Liver (tissue), 9 donors: ENCODE measurements around the gene ABHD12. TPM values are rescaled to one million over a fixed set of nuclear protein-coding genes. Genes with fewer than 3 reads are reported as not detected.

ENCODE experiments used
- DNase-seq: peaks from one replicate; pipeline ENCODE4 v3.0.0-alpha.2; 2017; ENCODE audit warnings: low spot score
- H3K27ac ChIP-seq, 2 donors: one replicate each; pipeline ENCODE4 v1.7.0; 2013; ENCODE audit warnings: inconsistent platforms in 2 of 2, low read length in 2 of 2, control low read depth in 1 of 2, low read depth in 1 of 2, mild to moderate bottlenecking in 1 of 2
- H3K27me3 ChIP-seq, 4 donors: one replicate each; pipeline versions ENCODE4 v1.6.1 to v1.7.0; 2013; ENCODE audit warnings: low read length in 3 of 4, inconsistent platforms in 1 of 4, mild to moderate bottlenecking in 1 of 4, moderate library complexity in 1 of 4; ENCODE audit not compliant: control insufficient read depth in 4 of 4, insufficient read depth in 4 of 4
- H3K36me3 ChIP-seq, 4 donors: one replicate each; pipeline versions ENCODE4 v1.6.1 to v1.7.0; 2013; ENCODE audit warnings: low read length in 3 of 4, mild to moderate bottlenecking in 3 of 4, low read depth in 1 of 4, moderate library complexity in 1 of 4; ENCODE audit not compliant: control insufficient read depth in 4 of 4, insufficient read depth in 3 of 4
- H3K4me1 ChIP-seq, 4 donors: one replicate each; pipeline versions ENCODE4 v1.6.1 to v1.7.0; 2013; ENCODE audit warnings: low read length in 3 of 4, mild to moderate bottlenecking in 3 of 4, moderate library complexity in 1 of 4; ENCODE audit not compliant: control insufficient read depth in 4 of 4, insufficient read depth in 4 of 4
- H3K4me3 ChIP-seq, 3 donors: one replicate each; pipeline versions ENCODE4 v1.6.1 to v1.7.0; 2013; ENCODE audit warnings: low read length in 3 of 3, control low read depth in 1 of 3, low read depth in 1 of 3, mild to moderate bottlenecking in 1 of 3
- H3K9ac ChIP-seq, 2 donors: one replicate each; pipeline ENCODE4 v1.7.0; 2013; ENCODE audit warnings: low read length in 2 of 2, mild to moderate bottlenecking in 2 of 2, moderate library complexity in 2 of 2, control low read depth in 1 of 2, low read depth in 1 of 2
- H3K9me3 ChIP-seq, 4 donors: one replicate each; pipeline versions ENCODE4 v1.6.1 to v1.7.0; 2013; ENCODE audit warnings: low read length in 3 of 4; ENCODE audit not compliant: control insufficient read depth in 4 of 4
- FOXA2 ChIP-seq: IDR thresholded peaks from 2 replicates; pipeline ENCODE4 v1.6.1; 2016; ENCODE audit warnings: antibody characterized with exemption
- HNF4A ChIP-seq, 2 donors: conservative IDR thresholded peaks; 2 replicates each; pipeline ENCODE4 v1.6.1; 2016; ENCODE audit warnings: antibody characterized with exemption in 2 of 2, mild to moderate bottlenecking in 2 of 2
- NR2F2 ChIP-seq: IDR thresholded peaks from 2 replicates; pipeline ENCODE4 v1.6.1; 2016; ENCODE audit warnings: antibody characterized with exemption
- RAD21 ChIP-seq, 2 donors: IDR thresholded peaks; 2 replicates each; pipeline ENCODE4 v1.6.1; 2016; ENCODE audit warnings: antibody characterized with exemption in 2 of 2, mild to moderate bottlenecking in 2 of 2
- YY1 ChIP-seq: IDR thresholded peaks from 2 replicates; pipeline ENCODE4 v1.6.1; 2016; ENCODE audit warnings: antibody characterized with exemption, mild to moderate bottlenecking
- WGBS: extraction: QIAGEN DNeasy Blood & Tissue Kit; methylation state at CpG from one replicate; pipeline ENCODE4 v1.1.7; 2013; 5-methylcytosine and 5-hydroxymethylcytosine counted together
- polyA plus RNA-seq, 2 donors: library from polyadenylated mRNA; stranded (reverse) in 1 of 2; unstranded in 1 of 2; fragments of 200-250 nt in 1 of 2; fragments of >200 nt in 1 of 2; fragmentation: Nextera tagmentation in 1 of 2; extraction: Ambion mirVana in 1 of 2; gene quantifications; one replicate each; pipeline versions ENCODE4 v1.2.1 to v1.2.3, GENCODE V29; 2013 to 2015
- total RNA-seq, 2 donors: library from RNA; depleted of rRNA; stranded (reverse); fragments of >200 nt; gene quantifications; one replicate each; pipeline ENCODE4 v1.2.3, GENCODE V29; 2014
- TF ChIP-seq, protein P1 (sequence below): IDR thresholded peaks from 2 replicates; pipeline ENCODE4 v1.6.1; 2016; ENCODE audit warnings: antibody characterized with exemption
- donor health status: healthy.
- donor health status: healthy.
- donor health status: healthy.
- donor health status: healthy.
- donor health status: healthy.

Gene ABHD12
- total and polyA plus RNA-seq, 4 donors = 11.1 to 15.4 (median 12.9) TPM

DNA sequence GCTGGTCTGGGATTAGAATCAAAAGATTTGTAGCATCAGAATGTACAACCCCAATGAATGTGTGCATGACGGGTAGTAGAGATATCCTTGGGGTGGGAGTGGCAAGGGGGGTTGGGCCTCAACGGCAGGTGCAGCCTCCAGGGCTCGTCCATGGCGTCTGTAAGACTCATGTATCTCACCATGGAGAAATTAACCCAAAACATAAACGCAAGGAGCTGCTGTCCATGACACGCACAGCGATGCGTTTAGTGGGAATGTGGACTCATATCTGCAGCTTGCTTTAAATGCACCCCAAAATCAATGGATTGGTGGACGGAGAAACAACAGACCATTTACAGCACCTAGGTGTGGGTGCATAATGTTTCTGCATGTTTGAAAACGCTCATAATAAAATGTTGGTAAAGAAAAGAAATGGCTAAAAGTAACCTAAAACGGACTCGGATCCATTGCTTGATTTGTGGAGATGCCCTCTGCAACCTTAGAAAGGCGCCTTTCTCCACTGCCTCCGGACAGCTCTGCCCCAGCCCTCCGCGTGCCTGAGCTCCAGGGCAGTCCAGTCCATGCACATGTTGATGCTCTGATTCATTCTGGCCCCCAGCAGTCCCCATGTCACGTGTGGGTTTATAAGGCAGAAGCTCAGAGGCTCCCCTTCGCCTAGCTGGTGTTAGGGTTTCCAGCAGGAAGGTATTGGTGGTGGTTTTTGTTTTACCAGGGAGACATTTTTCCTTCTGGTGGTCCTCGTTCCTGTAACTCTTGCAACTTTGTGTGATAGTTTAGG lies 118.2 kb downstream of the ABHD12 start:
- DNase-seq = no peak
- WGBS = 97% methylated on average over 19 of the region's 19 CpGs
- H3K36me3 ChIP-seq = peaks cover 0 to 33% (median 5%) of the 10 kb centered on the region in 4 donors

DNA sequence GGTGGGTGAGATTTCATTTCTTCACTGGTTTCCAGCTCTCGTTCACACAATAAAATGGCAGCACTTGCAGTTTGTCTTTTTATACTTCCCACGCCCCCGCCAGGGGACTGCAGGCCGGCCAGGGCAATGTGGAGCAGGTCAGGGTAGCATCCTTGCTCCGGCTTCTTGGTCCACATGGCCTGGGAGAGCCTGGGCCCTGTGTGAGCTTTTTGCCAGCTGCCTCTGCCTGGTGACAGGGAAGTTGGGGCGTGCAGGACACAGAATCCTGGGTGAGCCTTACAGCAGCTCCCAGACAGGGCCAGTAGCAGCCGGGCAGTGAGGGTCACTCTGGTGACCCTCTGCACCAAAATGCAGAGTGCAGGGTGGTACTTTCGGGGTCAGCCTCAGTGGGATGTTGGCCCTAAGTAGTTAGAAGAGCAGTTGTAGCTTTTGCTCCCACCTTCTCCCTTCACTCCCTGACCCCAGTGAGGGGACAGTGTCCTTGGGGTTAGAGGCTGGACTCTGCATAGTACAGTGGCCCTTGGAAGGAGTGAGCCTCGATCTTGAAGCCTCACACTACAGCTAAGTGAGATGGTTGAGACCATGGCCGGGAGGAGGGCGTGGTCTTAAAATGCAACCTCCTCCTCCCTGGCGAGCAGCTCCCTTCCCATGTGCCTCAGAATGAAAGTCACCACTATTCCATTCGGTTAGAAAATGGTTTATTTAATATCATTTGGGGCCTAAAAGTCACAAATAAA lies 119.0 kb downstream of the ABHD12 start:
- peaks cover 0 to 29% (median 5%) of the 10 kb centered on the region in 4 donors for H3K36me3 ChIP-seq
- H3K9ac ChIP-seq = no peak overlapping the region
- H3K4me3 ChIP-seq = no peak overlapping the region
- DNase-seq = no peak
- no peak overlapping the region for H3K27ac ChIP-seq
- WGBS = 97% methylated on average over 13 of the region's 13 CpGs
- H3K27me3 ChIP-seq = no peaks in the 10 kb centered on the region
- H3K4me1 ChIP-seq = no peaks in the 10 kb centered on the region
- TF ChIP-seq YY1 = no peak
- TF ChIP-seq, protein P1, sequence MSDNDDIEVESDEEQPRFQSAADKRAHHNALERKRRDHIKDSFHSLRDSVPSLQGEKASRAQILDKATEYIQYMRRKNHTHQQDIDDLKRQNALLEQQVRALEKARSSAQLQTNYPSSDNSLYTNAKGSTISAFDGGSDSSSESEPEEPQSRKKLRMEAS = no peak
- H3K9me3 ChIP-seq = no peaks in the 10 kb centered on the region

More for the DNA sequence above, 118.2 kb downstream of the ABHD12 start:
- no peak overlapping the region for H3K27ac ChIP-seq
- no peak overlapping the region for H3K9ac ChIP-seq
- no peaks in the 10 kb centered on the region for H3K4me1 ChIP-seq
- no peaks in the 10 kb centered on the region for H3K9me3 ChIP-seq
- no peaks in the 10 kb centered on the region for H3K27me3 ChIP-seq
- no peak overlapping the region for H3K4me3 ChIP-seq
- TF ChIP-seq FOXA2 (no peak), NR2F2 (no peak)

DNA sequence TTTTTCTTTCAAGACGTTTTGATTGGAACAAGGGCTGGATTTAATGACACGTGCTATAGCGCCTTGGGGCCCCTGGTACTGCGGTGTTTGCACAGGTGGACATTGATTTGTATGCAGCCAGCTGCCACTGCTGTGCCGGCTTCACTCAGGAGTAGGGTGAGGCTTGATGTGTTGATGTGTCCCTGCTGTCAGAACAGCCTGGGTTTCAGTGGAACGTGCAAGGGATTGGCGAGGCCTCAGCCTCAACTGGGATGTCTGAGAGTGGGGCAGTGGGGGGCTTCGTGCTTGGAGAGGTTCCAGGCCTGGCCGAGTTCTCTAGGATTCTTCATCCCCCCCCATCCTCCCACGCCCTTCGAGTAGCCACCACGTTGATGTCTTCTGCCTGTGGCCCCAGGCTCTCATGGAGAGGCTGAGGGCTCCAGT lies 119.8 kb downstream of the ABHD12 start:
- Histone ChIP-seq H3K4me3 (no peak overlapping the region), H3K9me3 (no peaks in the 10 kb centered on the region), H3K36me3 (peaks cover 0 to 29% (median 5%) of the 10 kb centered on the region in 4 donors), H3K27ac (no peak overlapping the region), H3K9ac (no peak overlapping the region), H3K27me3 (no peaks in the 10 kb centered on the region), H3K4me1 (no peaks in the 10 kb centered on the region)
- no peak for DNase-seq
- no peak for TF ChIP-seq RAD21 (IDR thresholded peaks at IDR 0.05)
- WGBS = 88% methylated on average over 12 of the region's 12 CpGs

DNA sequence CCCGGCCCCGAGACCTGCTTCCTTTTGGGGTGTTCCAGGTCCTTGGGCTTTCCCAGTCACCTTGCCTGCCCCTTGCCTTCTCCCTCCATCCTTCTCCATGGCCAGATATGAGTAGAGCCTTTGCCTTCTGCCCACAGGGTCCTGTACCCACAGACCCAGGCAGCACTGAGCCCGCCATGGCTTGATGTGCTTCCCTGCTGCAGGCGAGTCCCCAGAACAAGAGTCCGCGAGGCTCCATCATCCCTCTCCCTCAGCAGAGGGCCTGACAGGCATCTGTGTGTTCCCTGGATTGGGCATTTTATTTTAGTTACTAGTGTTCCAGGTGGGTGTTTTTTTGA lies 120.8 kb downstream of the ABHD12 start:
- DNase-seq = no peak
- Histone ChIP-seq H3K27me3 (no peaks in the 10 kb centered on the region), H3K4me3 (no peak overlapping the region), H3K27ac (no peak overlapping the region), H3K4me1 (no peaks in the 10 kb centered on the region), H3K9me3 (no peaks in the 10 kb centered on the region), H3K9ac (no peak overlapping the region), H3K36me3 (peaks cover 0 to 28% (median 5%) of the 10 kb centered on the region in 4 donors)
- 98% methylated on average over 6 of the region's 6 CpGs for WGBS
- TF ChIP-seq HNF4A (conservative IDR thresholded peaks at IDR 0.05) (no peak), RAD21 (IDR thresholded peaks at IDR 0.05) (no peak)
